Esophagus squamous epithelium (tissue), 4 donors: Measurements from ENCODE around the gene PLXNB3. TPM values are rescaled to one million over a fixed set of nuclear protein-coding genes. Genes with fewer than 3 reads are reported as not detected.

Experiments
- total RNA-seq, 4 donors: library from RNA; depleted of rRNA; stranded (reverse); fragments of >200 nt; gene quantifications; one replicate each; pipeline ENCODE4 v1.1.0, GENCODE V29; 2016

PLXNB3 gene
- total RNA-seq, 4 donors from 2014 or later, result 3.2 to 13.4 (median 6.9) TPM

Other genes starting within 250 kb of the PLXNB3 start
- gene ATP2B3, start 246.6 kb upstream of the PLXNB3 start, total RNA-seq, result not detected
- gene CCNQ, start 165.1 kb upstream of the PLXNB3 start, total RNA-seq, result 10 to 100 TPM; 18.0 to 32.2 (median 23.9) TPM
- gene DUSP9, start 117.0 kb upstream of the PLXNB3 start, total RNA-seq, result 1 to 10 TPM in 2 of 4 donors, under 1 TPM in 2; 0.38 to 4.0 (median 1.3) TPM
- 1 to 10 TPM in 2 of 4 donors, under 1 TPM in 1, not detected in 1; 0.82 to 5.7 (median 1.5) TPM for gene PNCK, start 90.4 kb upstream of the PLXNB3 start, total RNA-seq
- 10 to 100 TPM; 19.5 to 36.2 (median 25.4) TPM for gene SLC6A8, start 76.3 kb upstream of the PLXNB3 start, total RNA-seq
- 100 to 1,000 TPM in 3 of 4 donors, 10 to 100 TPM in 1; 99.2 to 180 (median 142) TPM for gene BCAP31, start 39.9 kb upstream of the PLXNB3 start, total RNA-seq
- 1 to 10 TPM; 1.8 to 5.0 (median 3.5) TPM for gene ABCD1, start 39.4 kb upstream of the PLXNB3 start, total RNA-seq
- under 1 TPM in 3 of 4 donors, not detected in 1; 0.09 to 0.38 (median 0.15) TPM for gene SRPK3, start 16.8 kb downstream of the PLXNB3 start, total RNA-seq
- 10 to 100 TPM; 60.7 to 67.8 (median 64.1) TPM for gene IDH3G, start 30.1 kb downstream of the PLXNB3 start, total RNA-seq
- gene SSR4, start 30.4 kb downstream of the PLXNB3 start, total RNA-seq, result 100 to 1,000 TPM; 131 to 257 (median 159) TPM
- 1 to 10 TPM in 3 of 4 donors, under 1 TPM in 1; 0.97 to 3.4 (median 1.9) TPM for gene PDZD4, start 66.3 kb downstream of the PLXNB3 start, total RNA-seq
- 1 to 10 TPM in 2 of 4 donors, under 1 TPM in 2; 0.35 to 3.2 (median 1.3) TPM for gene L1CAM, start 121.9 kb downstream of the PLXNB3 start, total RNA-seq
- gene AVPR2, start 140.4 kb downstream of the PLXNB3 start, total RNA-seq, result 1 to 10 TPM in 1 of 4 donors, under 1 TPM in 3; 0.19 to 1.3 (median 0.29) TPM
- 10 to 100 TPM in 1 of 4 donors, 1 to 10 TPM in 3; 3.9 to 18.3 (median 7.6) TPM for gene ARHGAP4, start 162.0 kb downstream of the PLXNB3 start, total RNA-seq
- gene NAA10, start 170.8 kb downstream of the PLXNB3 start, total RNA-seq, result 10 to 100 TPM; 42.5 to 92.5 (median 87.6) TPM
- gene RENBP, start 180.4 kb downstream of the PLXNB3 start, total RNA-seq, result 1 to 10 TPM in 2 of 4 donors, under 1 TPM in 1, not detected in 1; 0.45 to 7.6 (median 3.1) TPM
- gene HCFC1, start 207.6 kb downstream of the PLXNB3 start, total RNA-seq, result 10 to 100 TPM; 22.2 to 54.0 (median 37.0) TPM
- 1 to 10 TPM; 2.5 to 4.1 (median 3.8) TPM for gene TMEM187, start 208.5 kb downstream of the PLXNB3 start, total RNA-seq